SKM-1 treated with dmso at 0.1 percent for 144 hours (cell line): ENCODE data around the gene SP4.
"Not testable (repeated sequence)": the region's sequence is repeated elsewhere in the genome, so short reads cannot be mapped to it uniquely, and the experiment has no call there.

ENCODE experiments used
- DNase-seq: peaks from one replicate; lab custom pipeline; 2025; ENCODE audit not compliant: unreplicated experiment; lab: John Stamatoyannopoulos, UW

The SP4 gene

DNA sequence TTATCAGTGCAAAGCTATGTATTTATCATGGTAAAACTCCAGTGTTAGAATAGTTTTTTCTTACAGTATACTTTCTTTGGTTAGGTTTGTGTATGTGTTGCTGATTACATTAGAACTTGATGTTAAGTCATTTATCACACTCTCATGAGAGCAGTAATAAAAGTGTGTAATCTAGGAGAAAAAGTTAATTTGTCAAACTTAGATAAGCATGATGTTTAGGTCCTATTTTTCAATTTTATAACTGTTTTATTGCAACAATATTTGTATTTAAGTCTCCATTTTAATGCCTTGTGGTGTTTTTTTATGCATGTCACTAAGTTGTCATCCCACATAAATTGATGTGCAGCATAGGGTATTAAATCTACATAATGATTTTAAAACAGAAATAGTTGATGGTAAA is 86.2 kb downstream of the SP4 start:
- DNase-seq = no peak

DNA sequence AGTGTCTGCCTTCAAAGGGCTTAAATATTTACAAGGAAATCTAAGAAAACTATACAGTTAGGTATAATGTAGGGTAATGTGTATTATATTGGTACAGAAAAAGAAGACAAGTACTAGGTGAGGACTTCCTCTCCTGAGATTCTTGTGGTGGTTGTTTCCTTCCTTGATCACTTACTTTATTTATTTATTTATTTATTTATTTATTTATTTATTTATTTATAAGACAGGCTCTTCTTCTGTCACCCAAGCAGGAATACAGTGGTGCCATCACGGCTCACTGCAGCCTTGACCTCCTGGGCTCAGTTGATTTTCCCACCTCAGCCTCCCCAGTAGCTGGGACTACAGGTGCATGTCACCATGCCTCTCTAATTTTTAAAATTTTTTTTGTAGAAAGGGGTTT is 96.8 kb downstream of the SP4 start:
- no peak for DNase-seq

DNA sequence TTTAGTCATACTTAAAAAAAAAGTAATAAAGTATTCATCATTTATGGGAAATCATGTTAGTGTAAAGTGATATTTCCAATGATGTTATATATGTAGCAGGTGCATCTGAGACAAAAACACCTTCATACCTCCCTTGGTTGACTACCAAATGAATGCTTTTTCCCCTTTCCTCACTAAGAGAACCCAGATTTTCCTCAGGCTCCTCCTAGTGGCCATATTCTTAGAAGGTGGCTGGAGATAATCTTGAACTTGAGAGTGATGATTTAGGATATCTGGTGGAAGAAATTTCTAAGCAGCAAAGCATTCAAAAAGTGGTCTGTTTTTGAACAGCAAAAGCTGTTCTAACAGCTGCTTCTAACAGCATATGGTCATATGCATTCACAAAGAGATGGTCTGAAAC is 98.1 kb downstream of the SP4 start:
- DNase-seq = no peak

DNA sequence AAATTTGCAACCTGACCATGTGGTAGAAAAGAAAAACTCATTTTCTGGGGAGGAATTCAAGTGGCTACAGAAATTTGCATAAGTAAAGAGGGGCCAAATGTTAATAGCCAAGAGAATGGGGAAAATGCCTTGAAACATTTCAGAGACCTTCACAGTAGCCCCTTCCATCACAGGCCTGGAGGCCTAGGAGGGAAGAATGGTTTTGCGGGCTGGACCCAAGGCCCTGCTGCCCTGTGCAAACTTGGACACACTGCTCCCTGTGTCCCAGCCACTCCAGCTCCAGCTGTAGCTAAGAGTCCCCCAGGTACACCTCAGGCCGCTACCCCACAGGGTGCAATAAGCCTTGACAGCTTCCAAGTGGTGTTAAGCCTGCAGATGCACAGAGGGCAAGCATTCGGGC is 98.6 kb downstream of the SP4 start:
- no peak for DNase-seq

DNA sequence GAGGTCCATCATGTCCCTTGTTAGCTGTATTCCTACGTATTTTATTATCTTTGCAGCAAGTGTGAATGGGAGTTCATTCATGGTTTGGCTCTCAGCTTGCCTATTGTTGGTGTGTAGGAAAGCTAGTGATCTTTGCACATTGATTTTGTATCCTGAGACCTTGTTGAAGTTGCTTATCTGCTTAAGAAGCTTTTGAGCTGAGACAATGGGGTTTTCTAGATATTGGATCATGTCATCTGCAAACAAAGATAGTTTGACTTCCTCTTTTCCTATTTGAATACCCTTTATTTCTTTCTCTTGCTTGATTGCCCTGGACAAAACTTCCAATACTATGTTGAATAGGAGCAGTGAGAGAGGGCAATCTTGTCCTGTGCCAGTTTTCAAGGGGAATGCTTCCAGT is 104.6 kb downstream of the SP4 start:
- not testable (repeated sequence) for DNase-seq

DNA sequence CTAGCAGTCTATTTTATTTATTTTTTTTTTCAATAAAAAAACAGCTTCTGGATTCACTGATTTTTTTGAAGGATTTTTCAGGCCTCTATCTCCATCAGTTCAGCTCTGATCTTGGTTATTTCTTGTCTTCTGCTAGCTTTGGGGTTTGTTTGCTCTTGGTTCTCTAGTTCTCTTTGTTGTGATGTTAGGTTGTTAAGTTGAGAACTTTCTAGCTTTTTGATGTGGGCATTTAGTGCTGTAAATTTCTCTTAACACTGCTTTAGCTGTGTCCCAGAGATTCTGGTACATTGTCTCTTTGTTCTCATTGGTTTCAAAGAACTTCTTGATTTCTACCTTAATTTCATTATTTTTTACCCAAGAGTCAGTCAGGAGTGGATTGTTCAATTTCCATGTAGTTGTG is 105.8 kb downstream of the SP4 start:
- not testable (repeated sequence) for DNase-seq

DNA sequence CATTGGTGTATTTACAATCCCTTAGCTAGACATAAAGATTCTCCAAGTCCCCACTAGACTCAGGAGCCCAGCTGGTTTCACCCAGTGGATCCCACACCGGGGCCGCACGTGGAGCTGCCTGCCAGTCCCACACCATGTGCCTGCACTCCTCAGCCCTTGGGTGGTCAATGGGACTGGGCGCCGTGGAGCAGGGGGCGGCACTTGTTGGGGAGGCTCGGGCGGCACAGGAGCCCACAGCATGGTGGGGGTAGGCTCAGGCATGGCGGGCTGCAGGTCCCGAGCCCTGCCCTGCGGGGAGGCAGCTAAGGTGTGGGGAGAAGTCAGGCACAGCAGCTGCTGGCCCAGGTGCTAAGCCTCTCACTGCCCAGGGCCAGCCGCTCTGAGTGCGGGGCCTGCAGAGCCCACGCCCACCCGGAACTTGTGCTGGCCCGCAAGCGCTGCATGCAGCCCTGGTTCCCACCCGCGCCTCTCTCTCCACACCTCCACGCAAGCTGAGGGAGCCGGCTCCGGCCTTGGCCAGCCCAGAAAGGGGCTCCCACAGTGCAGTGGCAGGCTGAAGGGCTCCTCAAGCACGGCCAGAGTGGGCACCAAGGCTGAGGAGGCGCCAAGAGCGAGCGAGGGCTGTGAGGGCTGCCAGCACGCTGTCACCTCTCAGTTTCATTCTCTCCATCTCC is 108.7 kb downstream of the SP4 start:
- DNase-seq = not testable (repeated sequence)

DNA sequence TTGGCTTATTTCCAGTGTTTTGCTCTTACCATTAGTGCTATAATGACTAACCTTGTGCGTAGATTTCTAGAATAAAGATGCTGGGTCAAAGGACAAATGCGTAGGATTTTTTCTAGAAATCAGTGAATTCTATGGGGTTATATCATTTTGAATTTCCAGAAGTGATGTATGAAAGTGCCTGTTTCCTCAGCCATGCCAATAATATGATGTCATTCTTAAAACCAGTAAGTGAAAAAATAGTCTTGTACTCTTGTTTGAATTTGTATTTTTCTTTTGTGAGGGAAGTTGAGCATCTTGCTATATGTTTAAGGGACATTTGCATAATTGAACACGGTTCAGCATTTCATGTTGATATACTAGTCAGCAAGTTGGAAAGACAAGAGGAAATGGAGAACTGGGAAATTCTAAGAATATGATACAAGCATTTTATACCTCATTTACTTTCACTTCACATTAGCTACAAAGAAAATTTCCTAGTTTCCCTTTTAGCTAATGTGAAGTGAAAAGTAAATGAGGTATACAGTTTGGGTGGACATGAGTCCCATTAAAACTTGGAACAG is 111.1 kb downstream of the SP4 start:
- DNase-seq = no peak

DNA sequence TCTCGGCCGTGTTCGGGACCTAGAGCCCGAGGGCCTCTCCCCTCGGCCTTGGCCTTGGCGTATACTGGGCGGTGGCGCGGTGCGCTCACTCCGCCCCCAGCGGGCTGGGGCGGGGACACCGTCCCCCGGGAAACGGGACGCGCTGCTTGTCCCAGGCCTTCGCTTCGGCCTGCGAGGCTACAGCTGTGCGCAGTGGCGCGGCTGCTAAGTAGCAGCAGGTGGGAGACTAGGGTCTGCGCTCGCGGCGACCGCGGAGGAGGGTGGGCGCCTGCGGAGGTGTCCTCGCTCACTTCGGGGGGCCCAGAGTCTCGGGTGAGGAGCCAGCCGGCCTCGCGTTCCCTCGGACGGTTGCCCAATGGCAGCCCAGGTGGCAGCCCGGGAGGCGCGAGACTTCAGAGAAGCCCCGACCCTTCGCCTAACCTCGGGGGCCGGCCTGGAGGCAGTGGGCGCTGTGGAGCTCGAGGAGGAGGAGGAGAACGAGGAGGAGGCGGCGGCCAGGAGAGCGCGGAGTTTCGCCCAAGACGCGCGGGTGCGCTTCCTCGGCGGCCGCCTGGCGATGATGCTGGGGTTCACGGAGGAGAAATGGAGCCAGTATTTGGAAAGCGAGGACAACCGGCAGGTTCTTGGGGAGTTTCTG is 115.1 kb downstream of the SP4 start, which contains the start of gene DNAH11:
Gene DNAH11, plus strand, starts transcription at position 149 of the 637 bp plus-strand sequence. Its CDS starts 207 bp downstream, at position 356.
- DNase-seq = no peak

DNA sequence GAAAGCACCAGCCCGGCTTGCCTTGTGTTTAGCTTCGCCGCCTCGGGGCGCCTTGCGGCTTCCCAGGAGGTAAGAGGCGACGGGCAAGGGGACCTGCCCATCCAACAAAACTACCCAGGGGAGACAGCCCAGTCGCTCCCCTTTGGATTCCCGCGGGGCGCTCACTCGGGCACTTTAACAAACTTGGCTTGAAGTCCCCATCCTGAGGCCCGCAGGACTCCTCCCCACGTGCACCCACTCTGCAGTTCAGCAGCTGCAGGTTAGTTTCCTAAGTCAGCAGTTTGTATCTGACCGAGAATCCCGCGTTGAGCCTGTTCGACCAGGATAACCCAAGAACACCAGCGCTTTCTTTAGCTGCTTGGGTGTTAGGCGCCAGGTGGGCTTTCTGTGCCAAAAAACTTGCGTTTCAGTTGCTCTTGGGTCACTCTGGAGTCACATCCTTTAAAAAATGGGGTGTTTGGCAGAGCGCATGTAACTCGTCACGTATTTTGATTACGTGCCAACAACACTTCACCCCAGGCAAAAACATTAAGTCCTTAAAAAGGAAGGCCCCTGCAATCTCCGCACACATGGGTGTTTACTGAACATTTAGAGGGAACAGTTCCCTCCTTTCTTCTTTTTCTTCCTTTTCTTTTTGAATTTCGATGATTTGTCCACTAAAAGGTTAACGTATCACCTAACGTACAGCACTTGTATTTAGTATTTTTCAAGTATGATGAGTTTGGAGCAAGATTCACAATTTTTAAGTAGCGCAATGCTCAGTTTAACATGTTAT is 115.8 kb downstream of the SP4 start:
- no peak for DNase-seq

DNA sequence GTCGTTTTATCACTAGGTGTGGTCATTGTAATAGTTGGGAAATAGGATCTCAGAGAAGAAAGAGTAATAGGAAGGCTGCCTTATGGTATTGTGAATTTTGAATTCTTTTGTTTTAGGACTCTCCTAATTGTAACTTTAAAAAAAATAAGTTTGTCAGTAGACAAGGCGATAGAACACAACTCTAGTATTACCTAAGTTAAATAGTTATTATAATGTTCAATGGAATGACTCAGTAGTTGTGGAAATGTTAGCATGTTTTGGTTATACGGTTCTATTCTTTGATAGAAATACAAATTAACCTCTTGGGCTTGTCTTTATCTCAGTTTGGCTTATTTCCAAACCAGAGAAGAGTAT is 116.4 kb downstream of the SP4 start:
- DNase-seq = no peak

DNA sequence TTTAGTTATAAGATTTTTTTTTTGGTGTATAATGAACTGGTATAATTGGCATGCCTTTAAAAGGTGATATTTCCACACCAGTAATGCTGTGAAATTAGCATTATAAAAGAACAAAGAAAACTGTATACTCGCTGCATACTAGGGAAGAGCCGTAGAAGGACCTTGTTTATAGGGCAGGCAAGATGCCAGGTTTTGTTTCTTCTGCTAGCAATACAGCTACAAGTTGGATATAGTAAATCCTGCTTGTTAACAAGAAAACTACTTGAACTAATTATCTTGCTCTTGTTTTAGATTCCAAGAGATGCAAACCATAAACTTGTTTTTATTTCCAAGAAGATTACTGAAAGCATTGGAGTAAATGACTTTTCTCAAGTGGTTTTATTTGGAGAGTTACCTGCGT is 116.8 kb downstream of the SP4 start:
- no peak for DNase-seq

DNA sequence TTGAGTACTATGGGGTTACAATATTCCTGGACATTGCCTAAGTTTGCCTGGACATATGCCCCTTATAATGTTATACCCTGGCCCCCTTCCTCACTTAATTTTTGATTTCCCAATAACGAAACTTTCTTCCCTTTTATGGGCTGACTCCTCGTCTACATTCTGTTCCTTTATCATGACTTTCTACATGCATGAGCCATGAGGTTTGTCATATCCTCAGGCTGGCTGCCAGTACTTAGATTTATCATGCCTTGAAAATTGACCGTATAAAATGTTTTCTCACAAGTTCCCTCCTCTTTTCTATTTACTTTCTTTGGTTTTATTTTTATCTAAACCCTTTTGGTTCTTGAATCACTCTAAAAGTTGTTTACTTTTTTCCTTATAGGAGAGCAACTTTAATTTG is 119.6 kb downstream of the SP4 start:
- DNase-seq = no peak

DNA sequence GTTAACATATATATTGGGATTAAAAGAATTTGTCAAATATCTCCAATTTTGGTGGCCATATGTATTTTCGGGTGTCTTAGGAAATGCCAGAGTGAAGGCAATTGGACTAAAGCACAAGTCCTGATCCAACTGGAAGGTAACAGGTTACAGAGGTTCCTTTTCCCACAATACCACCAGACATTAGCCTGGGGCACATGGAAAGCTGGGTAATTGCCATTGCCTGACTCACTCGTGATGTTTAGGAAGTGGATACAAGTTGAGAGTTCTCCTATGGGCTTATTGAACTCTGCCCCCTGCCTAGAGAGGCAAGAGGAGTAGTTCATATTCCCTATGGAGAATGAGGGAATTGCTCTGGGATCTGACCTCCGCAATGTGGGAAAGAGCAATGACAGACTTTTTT is 120.6 kb downstream of the SP4 start:
- DNase-seq = no peak

DNA sequence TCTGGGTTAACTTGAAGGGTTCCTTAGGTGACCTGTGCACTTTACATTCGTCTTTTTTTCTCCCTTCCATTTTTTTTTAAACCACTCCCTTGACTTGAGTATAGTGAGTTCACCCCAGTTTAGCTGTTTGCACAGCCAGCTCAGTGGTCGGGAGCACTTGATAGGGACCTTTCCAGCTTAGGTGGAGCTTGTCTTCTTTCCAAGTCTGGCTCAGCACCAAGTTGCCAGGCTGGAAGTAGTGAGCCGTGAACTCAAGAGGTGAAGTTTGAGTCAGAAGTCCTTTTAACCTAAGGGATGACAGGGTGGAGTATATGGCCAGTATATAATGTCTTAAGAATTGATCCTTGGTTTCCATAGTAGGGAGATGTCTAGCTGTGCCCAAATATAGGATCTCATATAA is 122.2 kb downstream of the SP4 start:
- DNase-seq = no peak

DNA sequence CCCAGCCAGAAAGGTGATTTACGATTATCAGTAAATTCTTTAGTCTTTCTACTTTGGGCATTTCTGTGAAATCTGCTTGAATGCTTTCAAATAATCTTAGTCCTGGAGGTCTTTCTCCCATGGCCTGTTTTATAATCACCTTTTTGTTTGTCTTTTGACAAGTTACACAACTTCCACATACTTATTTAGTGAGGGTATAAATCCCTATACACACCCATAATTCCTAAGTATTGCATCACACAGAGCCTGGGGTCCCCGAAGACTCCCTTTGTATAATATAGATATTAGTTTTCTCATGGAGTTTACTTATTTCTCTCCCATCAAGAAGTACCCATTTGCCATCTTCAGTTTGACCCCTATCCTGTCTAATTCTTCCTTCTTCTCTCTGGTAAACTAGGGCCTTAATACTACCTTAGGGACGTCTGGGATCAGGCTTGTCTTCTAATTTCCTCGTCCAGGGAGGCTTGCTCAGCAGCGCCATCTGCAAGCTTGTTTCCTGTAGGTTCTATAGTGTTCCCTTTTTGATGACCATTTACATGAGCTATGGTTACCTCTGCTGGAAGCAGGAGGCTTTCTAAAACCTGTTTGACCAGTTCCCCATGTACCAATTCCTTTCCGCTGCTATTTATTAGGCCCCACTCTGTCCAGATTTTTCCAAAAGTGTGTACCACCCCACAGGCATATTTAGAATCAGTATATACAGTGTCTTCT is 123.1 kb downstream of the SP4 start:
- no peak for DNase-seq

DNA sequence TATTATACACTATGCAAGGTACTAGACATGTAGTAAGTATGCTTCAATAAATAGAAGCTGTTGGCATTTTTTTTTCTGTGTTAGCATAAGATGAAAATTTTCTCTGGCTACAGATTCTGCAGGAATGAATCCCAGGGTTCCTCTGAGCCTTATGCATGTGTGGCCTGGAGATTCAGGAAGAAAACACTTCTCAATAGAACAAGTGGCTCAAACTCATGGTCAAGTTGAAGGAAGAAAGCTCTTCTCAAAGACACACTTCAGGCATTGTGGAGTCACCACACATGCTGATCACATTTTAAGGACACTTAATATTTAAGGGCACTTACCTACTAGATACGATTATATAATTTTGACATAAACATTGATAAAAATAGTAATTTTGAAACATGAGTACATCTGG is 134.5 kb downstream of the SP4 start:
- no peak for DNase-seq
